Central memory CD4-positive, alpha-beta T cell (primary cell): ENCODE results near the gene PRDM12.
"Not testable (repeated sequence)": the region's sequence is repeated elsewhere in the genome, so short reads cannot be mapped to it uniquely, and the experiment has no call there.

ENCODE experiments used
- DNase-seq: peaks from one replicate; pipeline ENCODE4 v3.0.0; 2022

Gene PRDM12

DNA sequence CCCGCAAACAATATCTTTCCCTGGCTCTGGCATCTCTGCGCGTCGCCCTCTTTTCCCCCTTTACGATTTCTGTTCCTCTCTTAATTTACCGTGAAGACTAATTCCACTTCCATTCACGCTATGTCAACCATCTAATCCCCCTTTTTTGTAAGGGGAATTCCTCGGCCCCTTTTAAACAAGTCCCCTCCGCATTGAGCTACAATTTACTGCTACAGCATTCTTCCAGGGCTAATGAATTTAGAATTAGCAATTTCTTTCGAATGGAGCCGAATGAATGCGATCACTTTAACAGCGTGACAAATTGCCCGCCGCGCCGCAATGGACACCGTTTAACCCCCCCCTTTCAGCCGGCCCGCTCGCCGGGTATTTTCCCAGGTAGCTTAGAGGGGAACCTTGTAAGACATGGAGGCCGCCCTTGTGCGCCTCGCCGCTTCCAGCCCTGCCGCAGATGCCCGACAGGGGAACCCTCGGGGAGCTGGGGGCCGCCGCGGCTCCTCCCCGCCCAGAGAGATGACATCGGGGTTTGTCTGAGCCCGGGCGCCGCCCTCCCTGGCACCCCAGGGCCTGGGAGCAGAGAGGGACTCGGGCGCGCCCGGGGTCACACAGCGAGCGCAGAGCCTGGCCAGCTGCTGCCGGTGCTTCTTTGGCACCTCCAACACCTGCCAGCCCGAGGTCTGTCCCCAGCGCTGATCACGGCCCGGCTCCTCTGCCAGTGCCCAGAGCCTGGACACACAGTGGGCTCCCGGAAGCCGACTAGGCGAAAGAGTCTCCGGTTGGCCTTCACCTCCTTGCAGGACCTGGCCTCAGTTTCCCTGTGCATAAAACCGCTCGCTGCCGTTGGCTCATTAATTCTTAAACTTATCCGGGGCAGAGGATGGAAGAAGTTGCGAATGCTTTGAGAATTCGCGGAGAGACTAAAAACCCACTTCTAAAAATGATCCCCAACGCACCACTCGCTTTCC lies 1.3 kb downstream of the PRDM12 start:
- no peak for DNase-seq

- DNase-seq = no peak
These were observed 2.2 kb downstream of the PRDM12 start for GRCh38 chr9:130666393-130667119.

DNA sequence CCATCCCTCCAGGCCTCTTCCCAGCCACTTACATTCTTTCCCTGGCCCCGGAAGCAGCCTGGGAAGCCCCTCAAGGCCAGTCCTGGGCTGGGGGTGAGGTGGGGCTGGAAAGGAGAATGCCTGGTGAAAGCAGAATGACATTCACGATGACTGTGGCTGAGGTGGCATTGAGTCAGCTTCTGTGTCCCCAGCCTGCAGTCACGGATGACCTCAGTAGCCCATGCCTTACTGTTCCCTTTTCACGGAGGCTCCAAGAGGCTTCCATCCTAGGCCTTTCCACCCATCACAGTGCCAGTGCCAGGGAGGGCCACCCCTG lies 2.7 kb downstream of the PRDM12 start:
- DNase-seq = no peak

DNA sequence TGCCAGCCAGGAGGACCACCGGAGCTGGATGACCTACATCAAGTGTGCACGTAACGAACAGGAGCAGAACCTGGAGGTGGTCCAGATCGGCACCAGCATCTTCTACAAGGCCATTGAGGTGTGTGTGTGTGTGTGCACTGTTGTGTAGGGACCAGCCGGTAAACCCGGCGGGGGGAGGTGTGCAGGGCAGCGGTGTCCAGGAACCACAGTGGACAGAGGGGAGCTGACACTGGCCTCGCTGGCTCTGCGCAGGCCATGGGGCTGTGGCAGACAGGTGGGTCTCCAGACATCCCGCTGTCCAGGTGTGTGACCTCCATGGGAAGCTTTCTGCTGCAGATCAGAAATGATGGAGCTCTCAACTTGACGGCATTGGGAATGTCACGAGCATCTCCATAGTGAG lies 3.8 kb downstream of the PRDM12 start:
- no peak for DNase-seq

- no peak for DNase-seq
These were observed 4.3 kb downstream of the PRDM12 start for GRCh38 chr9:130668659-130669058.

- no peak for DNase-seq
These were observed 5.6 kb downstream of the PRDM12 start for GRCh38 chr9:130669965-130670364.

DNA sequence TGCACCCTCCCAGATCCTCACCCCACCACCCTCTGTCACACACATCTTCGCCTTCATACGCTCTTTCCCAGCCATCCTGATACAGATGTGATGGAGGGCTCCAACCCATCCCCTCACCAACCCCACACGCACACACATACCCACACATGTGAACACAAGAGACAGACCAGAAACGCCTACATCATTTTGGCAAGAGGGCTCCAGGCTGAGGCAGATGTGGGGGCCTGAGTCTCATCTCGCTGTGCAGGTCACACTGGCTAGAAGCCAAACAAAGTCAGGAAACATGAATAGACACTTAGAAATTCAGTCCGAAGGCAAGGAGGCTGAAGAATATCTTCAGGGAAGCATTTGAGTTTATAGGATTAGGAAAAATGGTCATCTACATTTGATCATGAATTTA lies 6.2 kb downstream of the PRDM12 start:
- DNase-seq = no peak

DNA sequence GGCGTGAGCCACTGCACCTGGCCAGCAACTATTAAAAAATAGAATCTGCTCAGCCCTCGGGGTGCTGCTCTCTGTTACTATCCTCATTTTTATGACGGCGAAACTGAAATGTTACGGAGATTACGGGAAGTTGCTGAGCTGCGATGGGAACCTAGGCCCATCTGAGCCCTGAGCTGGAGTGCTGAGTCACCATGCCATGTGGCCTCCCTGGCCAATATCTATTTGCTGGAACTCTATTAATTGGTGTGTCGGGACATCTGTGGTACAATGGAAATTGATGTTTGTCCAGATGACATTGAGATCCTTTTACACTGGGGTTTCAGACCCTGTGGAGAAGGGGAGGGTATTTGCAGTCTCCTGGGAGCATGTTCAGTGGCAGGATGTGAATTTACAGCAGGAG lies 8.1 kb downstream of the PRDM12 start:
- DNase-seq = no peak

- no peak for DNase-seq
These were observed 8.7 kb downstream of the PRDM12 start for GRCh38 chr9:130672933-130673615.

- DNase-seq = no peak
These were observed 11.0 kb downstream of the PRDM12 start for GRCh38 chr9:130675396-130675795.

DNA sequence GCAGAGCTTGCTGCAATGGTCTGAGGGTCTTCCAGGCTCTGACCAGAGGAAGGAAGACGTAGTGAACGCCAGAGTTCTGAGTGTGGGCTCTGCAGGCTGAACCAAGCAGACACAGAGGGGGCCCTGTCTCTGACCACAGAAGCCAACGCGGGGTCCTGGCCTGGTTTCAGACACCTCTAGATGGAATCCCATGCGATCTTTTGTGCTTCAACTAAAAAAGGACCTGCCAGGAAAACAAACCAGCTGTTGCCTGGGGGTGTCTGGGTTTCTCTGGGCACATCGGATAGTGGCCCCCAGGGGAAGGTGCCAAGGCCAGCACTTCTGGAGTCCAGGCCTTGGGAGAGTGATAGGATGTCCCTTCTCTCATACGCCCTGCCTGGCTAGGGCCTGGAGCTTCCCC lies 12.9 kb downstream of the PRDM12 start:
- DNase-seq = no peak

DNA sequence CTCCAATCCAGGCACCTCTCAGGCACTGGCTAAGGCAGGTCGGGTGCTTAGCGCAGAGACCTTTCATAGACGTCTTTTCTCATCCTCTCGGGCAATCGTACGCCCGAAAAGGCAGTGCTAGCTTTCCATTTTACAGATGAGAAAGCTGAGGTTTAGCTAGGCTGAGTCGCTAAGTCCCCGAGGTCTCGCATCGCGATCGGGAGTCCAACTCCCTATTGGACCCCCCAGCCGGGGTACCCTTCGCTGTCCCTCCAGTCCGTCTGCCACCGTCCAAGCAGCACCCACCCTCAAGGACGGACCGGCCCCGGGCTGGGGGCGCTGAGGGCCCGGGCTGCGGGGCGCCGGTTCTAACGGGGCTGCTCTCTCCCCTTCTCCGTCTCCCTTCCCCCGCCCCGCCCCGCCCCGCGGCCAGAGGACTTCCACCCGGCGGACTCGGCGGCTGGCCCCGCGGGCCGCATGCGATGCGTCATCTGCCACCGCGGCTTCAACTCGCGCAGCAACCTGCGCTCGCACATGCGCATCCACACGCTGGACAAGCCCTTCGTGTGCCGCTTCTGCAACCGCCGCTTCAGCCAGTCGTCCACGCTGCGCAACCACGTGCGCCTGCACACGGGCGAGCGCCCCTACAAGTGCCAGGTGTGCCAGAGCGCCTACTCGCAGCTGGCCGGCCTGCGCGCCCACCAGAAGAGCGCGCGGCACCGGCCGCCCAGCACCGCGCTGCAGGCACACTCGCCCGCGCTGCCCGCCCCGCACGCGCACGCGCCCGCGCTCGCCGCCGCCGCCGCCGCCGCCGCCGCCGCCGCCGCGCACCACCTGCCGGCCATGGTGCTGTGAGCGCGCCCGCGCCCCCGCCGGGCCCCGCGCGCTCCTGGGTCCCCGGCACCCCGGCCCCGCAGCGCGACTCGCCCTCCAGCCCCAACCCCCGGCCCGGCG lies 16.7 kb downstream of the PRDM12 start:
- DNase-seq = peak; percentile 35

- DNase-seq = peak; percentile 19
These were observed 17.5 kb downstream of the PRDM12 start for GRCh38 chr9:130681769-130682420.

DNA sequence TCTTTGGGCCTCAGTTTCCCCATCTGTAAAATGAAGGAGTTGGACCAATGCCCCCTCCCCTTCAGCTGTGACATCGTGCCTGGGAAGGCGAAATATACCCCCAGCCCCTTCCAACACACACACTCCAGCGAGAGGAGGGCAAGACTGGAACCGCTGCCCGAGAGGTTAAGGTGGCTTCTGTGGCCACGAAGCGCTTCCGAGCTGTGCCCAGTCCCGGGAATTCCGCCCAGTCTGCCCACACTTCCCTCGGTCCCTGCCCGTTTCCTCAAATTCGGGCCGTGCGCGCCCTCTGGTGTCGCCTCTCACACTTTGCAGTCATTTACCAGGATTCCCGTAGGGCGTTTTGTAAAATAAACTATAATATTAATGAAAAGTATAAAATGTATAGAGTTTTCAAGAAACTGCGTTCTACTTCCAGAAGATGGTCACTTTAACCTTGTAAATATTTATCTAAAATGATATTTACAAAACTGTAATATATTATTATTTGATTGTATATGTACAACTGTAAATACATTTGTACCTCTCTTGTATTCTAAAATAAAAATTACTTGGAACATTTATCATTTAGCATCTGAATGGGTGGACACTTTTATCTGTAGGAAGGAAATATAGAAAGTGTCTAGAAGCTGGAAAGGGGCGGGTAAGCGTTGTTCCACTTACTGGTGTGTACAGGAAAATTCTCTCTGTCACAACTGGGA lies 18.2 kb downstream of the PRDM12 start:
- DNase-seq = peak; percentile 37

- DNase-seq = no peak
These were observed 20.7 kb downstream of the PRDM12 start for GRCh38 chr9:130685104-130685503.

DNA sequence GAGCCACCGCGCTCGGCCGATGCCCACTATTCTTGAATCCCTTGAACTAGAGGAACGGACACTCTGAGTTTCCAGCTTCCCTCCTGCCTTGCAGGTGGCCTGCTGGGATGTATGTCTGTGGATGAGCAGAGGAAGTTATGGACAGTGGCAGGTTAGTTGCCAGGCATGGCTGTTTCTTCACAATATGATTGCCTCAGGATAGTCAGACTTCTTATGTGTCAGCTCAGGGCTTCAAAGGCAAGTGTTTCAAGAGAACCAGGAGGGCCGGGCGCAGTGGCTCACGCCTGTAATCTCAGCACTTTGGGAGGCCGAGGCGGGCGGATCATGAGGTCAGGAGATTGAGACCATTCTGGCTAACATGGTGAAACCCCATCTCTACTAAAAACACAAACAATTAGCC lies 21.6 kb downstream of the PRDM12 start:
- DNase-seq = not testable (repeated sequence)

DNA sequence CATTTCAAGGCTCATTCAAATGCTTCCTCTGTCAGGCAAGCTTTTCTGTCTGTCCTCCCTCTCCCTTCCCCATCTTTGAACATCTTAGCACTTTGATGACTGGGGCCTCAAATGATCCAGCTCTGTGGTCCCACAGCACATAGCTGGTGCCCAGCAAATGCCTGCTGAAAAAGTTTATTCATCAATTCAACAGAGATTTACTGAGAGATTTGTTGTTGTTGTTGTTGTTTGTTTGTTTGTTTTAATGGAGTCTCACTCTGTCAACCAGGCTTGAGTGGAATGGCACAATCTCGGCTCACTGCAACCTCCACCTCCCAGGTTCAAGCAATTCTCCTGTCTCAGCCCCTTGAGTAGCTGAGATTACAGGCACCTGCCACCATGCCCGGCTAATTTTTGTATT lies 23.2 kb downstream of the PRDM12 start:
- DNase-seq = no peak

- peak; percentile 36 for DNase-seq
These were observed 23.7 kb downstream of the PRDM12 start for GRCh38 chr9:130688072-130688471.

DNA sequence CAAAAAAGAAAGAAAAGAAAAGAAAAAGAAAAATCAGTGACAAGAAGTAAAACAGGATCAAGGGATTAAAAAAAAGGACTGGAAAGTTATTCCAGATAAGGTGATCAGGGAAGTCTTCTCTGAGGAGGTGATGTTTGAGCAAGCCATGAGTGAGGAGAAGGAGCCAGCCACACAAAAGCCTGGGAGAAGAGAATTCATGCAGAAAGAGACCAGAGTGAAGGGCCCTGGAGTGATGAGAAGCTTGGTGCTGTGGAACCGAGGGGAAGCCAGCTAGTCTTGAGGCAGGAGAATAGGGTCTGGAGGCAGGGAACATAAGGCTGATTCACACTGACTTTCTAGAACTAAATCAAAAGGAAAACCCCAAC lies 25.2 kb downstream of the PRDM12 start:
- DNase-seq = no peak

DNA sequence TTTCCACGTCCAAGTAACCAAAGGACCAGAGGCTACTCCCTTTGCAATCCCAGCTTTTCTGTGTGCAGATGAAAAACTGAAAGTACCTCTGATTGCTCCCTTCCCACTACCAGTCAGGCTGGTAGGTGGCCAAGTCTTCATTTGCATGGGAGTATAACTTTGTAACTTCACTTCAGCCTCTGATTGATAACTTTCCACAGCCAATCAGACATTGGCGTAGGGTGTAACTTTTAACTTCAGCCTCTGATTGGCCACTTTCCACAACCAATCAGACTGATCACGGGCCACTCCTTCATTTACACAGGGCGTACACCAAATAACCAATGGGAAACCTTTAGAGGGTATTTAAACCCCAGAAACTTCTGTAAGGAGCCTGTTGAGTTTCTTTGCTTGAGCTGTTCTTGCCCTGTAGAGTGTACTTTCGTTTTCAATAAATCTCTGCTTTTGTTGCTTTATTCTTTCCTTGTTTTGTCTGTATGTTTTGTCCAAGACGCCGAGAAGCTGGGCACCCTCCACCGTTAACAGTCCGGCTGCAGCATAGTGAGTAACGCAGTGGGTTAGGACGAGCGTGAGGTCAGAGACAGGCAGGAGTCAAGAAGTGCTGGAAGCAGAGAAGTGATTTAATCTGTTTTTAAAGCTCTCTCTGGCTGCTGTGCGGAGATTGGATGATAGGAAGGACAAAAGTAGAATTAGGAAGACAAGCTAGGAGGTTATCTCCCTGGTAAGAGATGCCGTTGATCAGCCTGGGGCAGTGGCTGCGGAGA lies 25.7 kb downstream of the PRDM12 start:
- DNase-seq = no peak

GRCh38 chr9:130692321-130692720 lies 27.9 kb downstream of the PRDM12 start:
- DNase-seq = no peak
